SK-N-MC (cell line): ENCODE measurements around the gene SPIRE1.

Source experiments
- EZH2 ChIP-seq: fragments of 200-600 bp; sonication (generic); IDR thresholded peaks from one replicate; pipeline ENCODE4 v1.6.1; 2017; ENCODE audit warnings: antibody characterized with exemption
- FOXP2 ChIP-seq: optimal IDR thresholded peaks from 2 replicates; pipeline ENCODE3; 2011; ENCODE audit warnings: mild to moderate bottlenecking, moderate library complexity; ENCODE audit not compliant: insufficient read depth; ENCODE audit errors: extremely low read length, control extremely low read depth
- POLR2AphosphoS5 ChIP-seq: IDR thresholded peaks from 2 replicates; pipeline ENCODE4 v1.6.1; 2012; ENCODE audit warnings: mild to moderate bottlenecking, low read depth, low read length, borderline replicate concordance

- TF ChIP-seq EZH2 (no peak), POLR2AphosphoS5 (no peak), FOXP2 (no peak)
These were observed 199.1 kb downstream of the SPIRE1 start for GRCh38 chr18:12458771-12459170.
